GM12878 (cell line): ENCODE measurements around the gene PDE9A.

Source experiments
- BCL11A ChIP-seq: IDR thresholded peaks from 2 replicates; pipeline ENCODE4 v1.6.1; 2011; ENCODE audit warnings: low read depth, low read length
- CEBPB ChIP-seq, 2 experiments: fragments of 150-350 bp in 1 of 2; IDR thresholded peaks; 2 replicates each; pipeline ENCODE4 v1.6.1; 2012 to 2014; ENCODE audit warnings: low read depth in 2 of 2, low read length in 2 of 2, borderline replicate concordance in 1 of 2, inconsistent platforms in 1 of 2
- CHD2 ChIP-seq: IDR thresholded peaks from 2 replicates; pipeline ENCODE4 v1.6.1; 2011; ENCODE audit warnings: low read depth, low read length, improper control_type of control experiment, borderline replicate concordance
- EP300 ChIP-seq, 2 experiments: fragments of 150-350 bp in 1 of 2; IDR thresholded peaks; 2 replicates each; pipeline ENCODE4 v1.6.1; 2011 to 2012; ENCODE audit warnings: low read depth in 2 of 2, low read length in 2 of 2, borderline replicate concordance in 1 of 2, improper control_type of control experiment in 1 of 2, inconsistent platforms in 1 of 2; ENCODE audit not compliant: control insufficient read depth in 1 of 2
- ETV6 ChIP-seq, 2 experiments: fragments of 450-650 bp in 1 of 2; IDR thresholded peaks in 1 of 2; conservative IDR thresholded peaks in 1 of 2; 2 replicates each; pipeline ENCODE4 v1.6.1; 2014; ENCODE audit warnings: antibody characterized with exemption in 1 of 2, borderline replicate concordance in 1 of 2, low read depth in 1 of 2, mild to moderate bottlenecking in 1 of 2, moderate library complexity in 1 of 2
- LARP7 ChIP-seq: fragments of 450-650 bp; IDR thresholded peaks from 2 replicates; pipeline ENCODE4 v1.6.1; 2017; ENCODE audit warnings: mild to moderate bottlenecking
- POLR2A ChIP-seq: IDR thresholded peaks from 2 replicates; pipeline ENCODE4 v1.6.1; 2011; ENCODE audit warnings: low read depth, mild to moderate bottlenecking, low read length
- SIN3A ChIP-seq: IDR thresholded peaks from 2 replicates; pipeline ENCODE4 v1.6.1; 2012; ENCODE audit warnings: low read depth, low read length, improper control_type of control experiment
- SMAD5 ChIP-seq: IDR thresholded peaks from 2 replicates; pipeline ENCODE4 v1.6.1; 2016; ENCODE audit warnings: antibody characterized with exemption, low read depth
- SUZ12 ChIP-seq: fragments of 200-600 bp; sonication (generic); IDR thresholded peaks from one replicate; pipeline ENCODE4 v1.6.1; 2018; ENCODE audit warnings: antibody characterized with exemption, mild to moderate bottlenecking; ENCODE audit not compliant: unreplicated experiment
- TF ChIP-seq, protein P1 (sequence below): IDR thresholded peaks from 2 replicates; pipeline ENCODE4 v1.6.1; 2012; ENCODE audit warnings: low read depth, low read length, improper control_type of control experiment
- TF ChIP-seq, protein P2 (sequence below): IDR thresholded peaks from 2 replicates; pipeline ENCODE4 v1.6.1; 2011; ENCODE audit warnings: mild to moderate bottlenecking, low read depth, low read length, moderate library complexity; ENCODE audit not compliant: insufficient replicate concordance
- TF ChIP-seq, protein P3 (sequence below), 3 experiments: IDR thresholded peaks in 2 of 3; conservative IDR thresholded peaks in 1 of 3; 2 replicates each; pipeline ENCODE4 v1.5.1; 2011; ENCODE audit warnings: low read depth in 3 of 3, low read length in 3 of 3, mild to moderate bottlenecking in 3 of 3, control low read depth in 2 of 3, moderate library complexity in 2 of 3, inconsistent platforms in 1 of 3, mixed read lengths in 1 of 3; ENCODE audit not compliant: control insufficient read depth in 2 of 3, insufficient read depth in 1 of 3; ENCODE audit errors: extremely low read depth in 1 of 3

DNA sequence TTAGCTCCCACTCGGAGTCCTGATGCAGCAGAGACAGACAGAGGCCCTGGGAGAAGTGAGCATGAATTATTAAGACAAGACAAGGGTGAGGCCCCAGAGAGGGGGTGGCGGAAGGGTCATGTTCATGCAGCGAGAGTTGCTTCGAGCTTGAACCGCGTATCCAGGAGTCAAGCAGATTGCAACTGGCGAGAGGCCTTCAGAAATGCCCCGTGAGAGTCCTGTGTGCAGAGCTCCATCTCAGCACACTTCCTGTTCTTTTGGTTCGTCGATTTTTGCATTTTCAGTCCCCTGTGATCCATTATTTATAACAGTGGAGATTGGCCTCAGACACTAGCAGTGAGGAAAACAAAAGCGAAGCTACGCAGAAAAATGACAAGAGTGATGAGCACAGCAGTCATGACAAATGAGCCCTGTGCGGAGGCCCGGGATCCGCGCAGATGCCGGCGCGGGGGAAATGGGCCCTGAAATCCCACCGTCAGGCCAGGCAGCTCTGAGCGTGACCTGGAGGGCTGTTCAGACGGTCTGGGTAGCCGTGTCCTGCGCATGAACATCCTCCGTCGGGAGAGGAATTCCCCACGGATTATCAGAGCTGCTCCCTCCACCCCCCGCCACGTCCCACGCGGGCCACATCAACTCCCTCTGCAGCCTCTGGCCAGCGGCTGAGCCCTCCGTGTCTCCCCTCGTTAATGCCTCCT, 15.0 kb downstream of the PDE9A start:
- TF ChIP-seq POLR2A (no peak), CEBPB (IDR thresholded peaks at IDR 0.05; ENCODE audit: borderline replicate concordance in 1 of 2, low read depth in 2 of 2, low read length in 2 of 2) (no peak), ETV6 (conservative IDR thresholded peaks at IDR 0.05 in 1 of 2, IDR thresholded peaks at IDR 0.05 in 1 of 2; ENCODE audit: borderline replicate concordance in 1 of 2, low read depth in 1 of 2) (no peak), SIN3A (no peak), SUZ12 (no peak), EP300 (IDR thresholded peaks at IDR 0.05; ENCODE audit: borderline replicate concordance in 1 of 2, control insufficient read depth in 1 of 2, low read depth in 2 of 2, low read length in 2 of 2) (no peak), LARP7 (no peak), BCL11A (no peak), CHD2 (no peak), SMAD5 (no peak)
- TF ChIP-seq, protein P1, sequence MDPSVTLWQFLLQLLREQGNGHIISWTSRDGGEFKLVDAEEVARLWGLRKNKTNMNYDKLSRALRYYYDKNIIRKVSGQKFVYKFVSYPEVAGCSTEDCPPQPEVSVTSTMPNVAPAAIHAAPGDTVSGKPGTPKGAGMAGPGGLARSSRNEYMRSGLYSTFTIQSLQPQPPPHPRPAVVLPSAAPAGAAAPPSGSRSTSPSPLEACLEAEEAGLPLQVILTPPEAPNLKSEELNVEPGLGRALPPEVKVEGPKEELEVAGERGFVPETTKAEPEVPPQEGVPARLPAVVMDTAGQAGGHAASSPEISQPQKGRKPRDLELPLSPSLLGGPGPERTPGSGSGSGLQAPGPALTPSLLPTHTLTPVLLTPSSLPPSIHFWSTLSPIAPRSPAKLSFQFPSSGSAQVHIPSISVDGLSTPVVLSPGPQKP = no peak
- TF ChIP-seq, protein P2, sequence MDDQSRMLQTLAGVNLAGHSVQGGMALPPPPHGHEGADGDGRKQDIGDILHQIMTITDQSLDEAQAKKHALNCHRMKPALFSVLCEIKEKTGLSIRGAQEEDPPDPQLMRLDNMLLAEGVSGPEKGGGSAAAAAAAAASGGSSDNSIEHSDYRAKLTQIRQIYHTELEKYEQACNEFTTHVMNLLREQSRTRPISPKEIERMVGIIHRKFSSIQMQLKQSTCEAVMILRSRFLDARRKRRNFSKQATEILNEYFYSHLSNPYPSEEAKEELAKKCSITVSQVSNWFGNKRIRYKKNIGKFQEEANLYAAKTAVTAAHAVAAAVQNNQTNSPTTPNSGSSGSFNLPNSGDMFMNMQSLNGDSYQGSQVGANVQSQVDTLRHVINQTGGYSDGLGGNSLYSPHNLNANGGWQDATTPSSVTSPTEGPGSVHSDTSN = no peak
- TF ChIP-seq, protein P3, sequence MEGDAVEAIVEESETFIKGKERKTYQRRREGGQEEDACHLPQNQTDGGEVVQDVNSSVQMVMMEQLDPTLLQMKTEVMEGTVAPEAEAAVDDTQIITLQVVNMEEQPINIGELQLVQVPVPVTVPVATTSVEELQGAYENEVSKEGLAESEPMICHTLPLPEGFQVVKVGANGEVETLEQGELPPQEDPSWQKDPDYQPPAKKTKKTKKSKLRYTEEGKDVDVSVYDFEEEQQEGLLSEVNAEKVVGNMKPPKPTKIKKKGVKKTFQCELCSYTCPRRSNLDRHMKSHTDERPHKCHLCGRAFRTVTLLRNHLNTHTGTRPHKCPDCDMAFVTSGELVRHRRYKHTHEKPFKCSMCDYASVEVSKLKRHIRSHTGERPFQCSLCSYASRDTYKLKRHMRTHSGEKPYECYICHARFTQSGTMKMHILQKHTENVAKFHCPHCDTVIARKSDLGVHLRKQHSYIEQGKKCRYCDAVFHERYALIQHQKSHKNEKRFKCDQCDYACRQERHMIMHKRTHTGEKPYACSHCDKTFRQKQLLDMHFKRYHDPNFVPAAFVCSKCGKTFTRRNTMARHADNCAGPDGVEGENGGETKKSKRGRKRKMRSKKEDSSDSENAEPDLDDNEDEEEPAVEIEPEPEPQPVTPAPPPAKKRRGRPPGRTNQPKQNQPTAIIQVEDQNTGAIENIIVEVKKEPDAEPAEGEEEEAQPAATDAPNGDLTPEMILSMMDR (IDR thresholded peaks at IDR 0.05 in 2 of 3, conservative IDR thresholded peaks at IDR 0.05 in 1 of 3; ENCODE audit: control insufficient read depth in 2 of 3, extremely low read depth in 1 of 3, insufficient read depth in 1 of 3, low read depth in 3 of 3, low read length in 3 of 3) = no peak
